SK-N-SH (cell line): ENCODE measurements around the gene ADD3. TPM values are rescaled to one million over a fixed set of nuclear protein-coding genes. Genes with fewer than 3 reads are reported as not detected.

Source experiments
- CTCF ChIA-PET: fragments of 300-600, 350-600 bp; formaldehyde crosslinking; extraction: SDS; loops from one replicate; lab custom pipeline; 2021; lab: Yijun Ruan, JAX
- POLR2A ChIA-PET: fragments of 350-600 bp; sonication (Branson Sonifier 250); formaldehyde crosslinking; extraction: SDS; loops from one replicate; lab custom pipeline; 2020; ENCODE audit warnings: antibody characterized with exemption, inconsistent platforms; lab: Yijun Ruan, JAX
- DNase-seq: peaks from one replicate; pipeline ENCODE4 v3.0.0; 2012
- H2AFZ ChIP-seq: fragments of 200-600 bp; sonication (generic); 2 replicates; pipeline ENCODE4 v1.8.1; 2016; ENCODE audit warnings: antibody characterized with exemption, mild to moderate bottlenecking, low read depth
- H3F3A ChIP-seq: fragments of 200-600 bp; sonication (generic); replicated peaks from 2 replicates; pipeline ENCODE3; 2016; ENCODE audit warnings: antibody characterized with exemption, mild to moderate bottlenecking; ENCODE audit not compliant: insufficient read depth
- H3K27ac ChIP-seq, 2 experiments: fragments of 200-500 bp in 1 of 2; fragments of 200-600 bp in 1 of 2; sonication (Bioruptor generic) in 1 of 2; sonication (generic), shearing (Covaris generic) in 1 of 2; 2 replicates each; pipeline versions ENCODE4 v1.5.1 to v1.6.1; 2014 to 2016; ENCODE audit warnings: low read depth in 2 of 2, inconsistent platforms in 1 of 2, low read length in 1 of 2, mild to moderate bottlenecking in 1 of 2, mixed read lengths in 1 of 2
- H3K27me3 ChIP-seq: fragments of 200-600 bp; sonication (generic), shearing (Covaris generic); 2 replicates; pipeline ENCODE4 v1.6.1; 2016; ENCODE audit warnings: mixed run types; ENCODE audit not compliant: insufficient read depth
- H3K36me3 ChIP-seq, 2 experiments: fragments of 200-500 bp in 1 of 2; fragments of 200-600 bp in 1 of 2; sonication (Bioruptor generic) in 1 of 2; sonication (generic) in 1 of 2; replicated peaks in 1 of 2; 2 replicates each; pipeline versions ENCODE3 to v1.5.1; 2014 to 2016; ENCODE audit warnings: low read length in 1 of 2, mild to moderate bottlenecking in 1 of 2; ENCODE audit not compliant: insufficient read depth in 2 of 2, control insufficient read depth in 1 of 2
- H3K4me1 ChIP-seq, 2 experiments: fragments of 200-500 bp in 1 of 2; fragments of 200-600 bp in 1 of 2; sonication (Bioruptor generic) in 1 of 2; sonication (generic), shearing (Covaris generic) in 1 of 2; 2 replicates each; pipeline versions ENCODE4 v1.5.1 to v1.6.1; 2014 to 2016; ENCODE audit warnings: low read depth in 1 of 2, low read length in 1 of 2, mixed run types in 1 of 2; ENCODE audit not compliant: insufficient read depth in 2 of 2, control insufficient read depth in 1 of 2
- H3K4me2 ChIP-seq: fragments of 200-600 bp; sonication (generic), shearing (Covaris generic); 2 replicates; pipeline ENCODE4 v1.6.1; 2017; ENCODE audit warnings: mixed run types
- H3K4me3 ChIP-seq, 2 experiments: fragments of 200-500 bp in 1 of 2; fragments of 200-600 bp in 1 of 2; sonication (Bioruptor generic) in 1 of 2; sonication (generic), shearing (Covaris generic) in 1 of 2; 2 replicates each; pipeline versions ENCODE4 v1.5.1 to v1.8.1; 2014 to 2016; ENCODE audit warnings: low read depth in 2 of 2, inconsistent platforms in 1 of 2, low read length in 1 of 2, mild to moderate bottlenecking in 1 of 2, mixed read lengths in 1 of 2, moderate library complexity in 1 of 2
- H3K79me2 ChIP-seq: fragments of 200-600 bp; sonication (generic); 2 replicates; pipeline ENCODE4 v1.8.1; 2017; ENCODE audit warnings: mild to moderate bottlenecking; ENCODE audit not compliant: insufficient read depth
- H3K9ac ChIP-seq: fragments of 200-600 bp; sonication (generic); 2 replicates; pipeline ENCODE4 v1.6.1; 2017; ENCODE audit warnings: mixed run types
- H3K9me2 ChIP-seq: fragments of 200-600 bp; sonication (generic); 2 replicates; pipeline ENCODE4 v1.6.1; 2017; ENCODE audit warnings: mixed run types
- H3K9me3 ChIP-seq: fragments of 200-600 bp; sonication (generic); 2 replicates; pipeline ENCODE4 v1.6.1; 2017; ENCODE audit warnings: mixed run types, mild to moderate bottlenecking, moderate library complexity
- H4K20me1 ChIP-seq: fragments of 200-600 bp; sonication (generic); 2 replicates; pipeline ENCODE4 v1.6.1; 2017; ENCODE audit warnings: mild to moderate bottlenecking, mixed run types; ENCODE audit not compliant: insufficient read depth
- CHD2 ChIP-seq: fragments of 150-350 bp; IDR thresholded peaks from 2 replicates; pipeline ENCODE4 v1.6.1; 2018; ENCODE audit warnings: low read length; ENCODE audit not compliant: partially characterized antibody
- EZH2phosphoT487 ChIP-seq: fragments of 200-600 bp; sonication (generic); IDR thresholded peaks from 2 replicates; pipeline ENCODE4 v1.6.1; 2017; ENCODE audit warnings: low read depth, mixed run types, mild to moderate bottlenecking, antibody characterized with exemption, moderate library complexity, borderline replicate concordance
- FOXM1 ChIP-seq: IDR thresholded peaks from 2 replicates; pipeline ENCODE4 v1.4.0; 2012; ENCODE audit warnings: low read depth, mild to moderate bottlenecking
- JUND ChIP-seq: IDR thresholded peaks from 2 replicates; pipeline ENCODE4 v1.4.0; 2012
- NFIC ChIP-seq: IDR thresholded peaks from 2 replicates; pipeline ENCODE4 v1.4.0; 2012; ENCODE audit warnings: borderline replicate concordance
- RXRA ChIP-seq: IDR thresholded peaks from 2 replicates; pipeline ENCODE4 v1.4.0; 2012; ENCODE audit warnings: low read depth, mild to moderate bottlenecking, borderline replicate concordance
- SMC3 ChIP-seq: IDR thresholded peaks from 2 replicates; pipeline ENCODE4 v1.6.1; 2012; ENCODE audit warnings: low read depth, low read length, improper control_type of control experiment
- YY1 ChIP-seq: IDR thresholded peaks from 2 replicates; pipeline ENCODE4 v1.4.0; 2012; ENCODE audit warnings: low read depth, mild to moderate bottlenecking
- WGBS: methylation state at CpG from one replicate; pipeline ENCODE4 v1.1.6; 2017; ENCODE audit warnings: low lambda C conversion rate; 5-methylcytosine and 5-hydroxymethylcytosine counted together
- polyA plus RNA-seq, 3 experiments: library from polyadenylated mRNA; depleted of rRNA; stranded (reverse); fragments of >200 nt; gene quantifications; 2 replicates each; pipeline ENCODE4 v1.2.3, GENCODE V29; 2012
- TF ChIP-seq, protein P1 (sequence below): IDR thresholded peaks from 2 replicates; pipeline ENCODE4 v1.4.0; 2012; ENCODE audit warnings: low read depth, borderline replicate concordance
- TF ChIP-seq, protein P2 (sequence below): fragments of 150-350 bp; IDR thresholded peaks from 2 replicates; pipeline ENCODE4 v1.6.1; 2017; ENCODE audit warnings: antibody characterized with exemption, low read length, low read depth, borderline replicate concordance
- TF ChIP-seq, protein P3 (sequence below): fragments of 200-600 bp; sonication (generic); IDR thresholded peaks from 2 replicates; pipeline ENCODE4 v1.6.1; 2017; ENCODE audit warnings: antibody characterized with exemption, mild to moderate bottlenecking, moderate library complexity
- TF ChIP-seq, protein P4 (sequence below): fragments of 150-350 bp; IDR thresholded peaks from 2 replicates; pipeline ENCODE4 v1.6.1; 2016; ENCODE audit warnings: mild to moderate bottlenecking, low read depth, low read length

The ADD3 gene
- polyA plus RNA-seq, 1 of the 3 experiments (the other 2 are of a cell fraction) = 27.6 TPM

DNA sequence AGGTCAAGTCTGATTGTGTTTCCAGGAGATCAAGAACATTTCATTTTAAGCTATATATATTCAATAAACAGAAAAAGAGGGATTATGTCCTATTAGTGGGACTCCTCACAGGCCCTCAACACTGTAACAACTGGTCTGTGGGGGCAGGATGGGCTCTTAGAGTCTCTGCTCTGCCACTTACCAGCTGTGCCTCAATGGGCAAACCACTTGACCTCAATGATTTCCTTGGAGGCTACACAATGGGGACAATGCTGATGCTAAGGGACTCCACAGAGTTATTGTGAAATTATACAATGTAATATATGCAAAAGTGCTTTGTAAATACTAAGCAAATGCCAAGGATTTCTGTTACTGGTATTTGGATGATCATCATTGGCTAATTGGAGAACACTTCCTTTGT is 166.4 kb downstream of the ADD3 start:
- H3K36me3 ChIP-seq = no peaks in the 10 kb centered on the region
- no peak overlapping the region for H3K4me3 ChIP-seq
- no peaks in the 10 kb centered on the region for H4K20me1 ChIP-seq
- peaks cover 10% of the 10 kb centered on the region; the same call in 1 of the 2 replicates for H3K27me3 ChIP-seq
- no peaks in the 10 kb centered on the region for H3K9me2 ChIP-seq
- no peaks in the 10 kb centered on the region for H3F3A ChIP-seq
- H3K9me3 ChIP-seq = no peaks in the 10 kb centered on the region
- H3K79me2 ChIP-seq = no peaks in the 10 kb centered on the region
- no peak for DNase-seq
- TF ChIP-seq YY1 (no peak), RXRA (no peak), FOXM1 (no peak)
- TF ChIP-seq, protein P1, sequence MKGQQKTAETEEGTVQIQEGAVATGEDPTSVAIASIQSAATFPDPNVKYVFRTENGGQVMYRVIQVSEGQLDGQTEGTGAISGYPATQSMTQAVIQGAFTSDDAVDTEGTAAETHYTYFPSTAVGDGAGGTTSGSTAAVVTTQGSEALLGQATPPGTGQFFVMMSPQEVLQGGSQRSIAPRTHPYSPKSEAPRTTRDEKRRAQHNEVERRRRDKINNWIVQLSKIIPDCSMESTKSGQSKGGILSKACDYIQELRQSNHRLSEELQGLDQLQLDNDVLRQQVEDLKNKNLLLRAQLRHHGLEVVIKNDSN = no peak
- TF ChIP-seq, protein P2, sequence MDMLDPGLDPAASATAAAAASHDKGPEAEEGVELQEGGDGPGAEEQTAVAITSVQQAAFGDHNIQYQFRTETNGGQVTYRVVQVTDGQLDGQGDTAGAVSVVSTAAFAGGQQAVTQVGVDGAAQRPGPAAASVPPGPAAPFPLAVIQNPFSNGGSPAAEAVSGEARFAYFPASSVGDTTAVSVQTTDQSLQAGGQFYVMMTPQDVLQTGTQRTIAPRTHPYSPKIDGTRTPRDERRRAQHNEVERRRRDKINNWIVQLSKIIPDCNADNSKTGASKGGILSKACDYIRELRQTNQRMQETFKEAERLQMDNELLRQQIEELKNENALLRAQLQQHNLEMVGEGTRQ = no peak
- POLR2A ChIA-PET = no interaction called here
- no peak overlapping the region for H3K9ac ChIP-seq
- CTCF ChIA-PET = interaction anchor here (1.0 kb wide), 1 partner anchor 10 kb away, joined by 3 read pairs; no protein-coding TSS in a partner anchor
- no peak overlapping the region for H2AFZ ChIP-seq
- no peak overlapping the region for H3K4me2 ChIP-seq
- no peaks in the 10 kb centered on the region; a peak in 1 of 4 replicates for H3K4me1 ChIP-seq
- H3K27ac ChIP-seq = no peak overlapping the region

DNA sequence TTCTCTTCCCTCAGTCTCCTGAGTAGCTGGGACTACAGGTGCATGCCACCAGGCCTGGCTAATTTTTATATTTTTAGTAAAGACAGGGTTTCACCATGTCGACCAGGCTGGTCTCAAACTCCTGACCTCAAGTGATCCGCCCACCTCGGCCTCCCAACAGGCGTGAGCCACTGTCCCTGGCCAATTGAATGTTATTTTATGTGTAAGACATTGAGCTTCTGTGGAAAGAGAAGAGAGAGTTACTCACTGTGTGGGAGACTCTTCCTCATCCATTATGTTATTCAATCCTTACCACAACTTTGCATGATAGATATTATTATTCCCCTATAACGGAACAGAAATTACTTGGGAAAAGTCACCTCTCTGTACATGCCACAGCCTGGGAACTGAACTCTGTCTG is 167.0 kb downstream of the ADD3 start:
- 83% methylated on average over 5 of the region's 5 CpGs for WGBS
- Histone ChIP-seq H3K4me2 (no peak overlapping the region), H3K9ac (no peak overlapping the region), H3K27ac (no peak overlapping the region), H3F3A (no peaks in the 10 kb centered on the region), H3K9me3 (no peaks in the 10 kb centered on the region), H3K9me2 (no peaks in the 10 kb centered on the region), H3K79me2 (no peaks in the 10 kb centered on the region), H4K20me1 (no peaks in the 10 kb centered on the region), H3K36me3 (no peaks in the 10 kb centered on the region), H3K4me1 (no peaks in the 10 kb centered on the region; a peak in 1 of 4 replicates), H3K4me3 (no peak overlapping the region), H3K27me3 (peaks cover 4% of the 10 kb centered on the region; the same call in 1 of the 2 replicates), H2AFZ (no peak overlapping the region)
- ChIA-PET POLR2A (no interaction called here), CTCF (interaction anchor here (0.6 to 1.0 kb wide), 2 partner anchors 32 to 203 kb away, joined by 3 to 5 read pairs; no protein-coding TSS in a partner anchor)
- DNase-seq = no peak
- TF ChIP-seq CHD2 = no peak
- TF ChIP-seq RXRA = no peak
- TF ChIP-seq SMC3 = no peak
- TF ChIP-seq, protein P3, sequence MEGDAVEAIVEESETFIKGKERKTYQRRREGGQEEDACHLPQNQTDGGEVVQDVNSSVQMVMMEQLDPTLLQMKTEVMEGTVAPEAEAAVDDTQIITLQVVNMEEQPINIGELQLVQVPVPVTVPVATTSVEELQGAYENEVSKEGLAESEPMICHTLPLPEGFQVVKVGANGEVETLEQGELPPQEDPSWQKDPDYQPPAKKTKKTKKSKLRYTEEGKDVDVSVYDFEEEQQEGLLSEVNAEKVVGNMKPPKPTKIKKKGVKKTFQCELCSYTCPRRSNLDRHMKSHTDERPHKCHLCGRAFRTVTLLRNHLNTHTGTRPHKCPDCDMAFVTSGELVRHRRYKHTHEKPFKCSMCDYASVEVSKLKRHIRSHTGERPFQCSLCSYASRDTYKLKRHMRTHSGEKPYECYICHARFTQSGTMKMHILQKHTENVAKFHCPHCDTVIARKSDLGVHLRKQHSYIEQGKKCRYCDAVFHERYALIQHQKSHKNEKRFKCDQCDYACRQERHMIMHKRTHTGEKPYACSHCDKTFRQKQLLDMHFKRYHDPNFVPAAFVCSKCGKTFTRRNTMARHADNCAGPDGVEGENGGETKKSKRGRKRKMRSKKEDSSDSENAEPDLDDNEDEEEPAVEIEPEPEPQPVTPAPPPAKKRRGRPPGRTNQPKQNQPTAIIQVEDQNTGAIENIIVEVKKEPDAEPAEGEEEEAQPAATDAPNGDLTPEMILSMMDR = no peak
- no peak for TF ChIP-seq NFIC
- TF ChIP-seq, protein P4, sequence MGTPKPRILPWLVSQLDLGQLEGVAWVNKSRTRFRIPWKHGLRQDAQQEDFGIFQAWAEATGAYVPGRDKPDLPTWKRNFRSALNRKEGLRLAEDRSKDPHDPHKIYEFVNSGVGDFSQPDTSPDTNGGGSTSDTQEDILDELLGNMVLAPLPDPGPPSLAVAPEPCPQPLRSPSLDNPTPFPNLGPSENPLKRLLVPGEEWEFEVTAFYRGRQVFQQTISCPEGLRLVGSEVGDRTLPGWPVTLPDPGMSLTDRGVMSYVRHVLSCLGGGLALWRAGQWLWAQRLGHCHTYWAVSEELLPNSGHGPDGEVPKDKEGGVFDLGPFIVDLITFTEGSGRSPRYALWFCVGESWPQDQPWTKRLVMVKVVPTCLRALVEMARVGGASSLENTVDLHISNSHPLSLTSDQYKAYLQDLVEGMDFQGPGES = no peak
- TF ChIP-seq YY1 = no peak
- no peak for TF ChIP-seq EZH2phosphoT487
- TF ChIP-seq JUND = no peak
